ENCODE measurements around the gene TESK1. TPM values are rescaled to one million over a fixed set of nuclear protein-coding genes. Genes with fewer than 3 reads are reported as not detected.

Gene TESK1
- polyA plus RNA-seq, 2 of the 4 experiments (the other 2 are of a cell fraction): 16.5 to 33.0 TPM

DNA sequence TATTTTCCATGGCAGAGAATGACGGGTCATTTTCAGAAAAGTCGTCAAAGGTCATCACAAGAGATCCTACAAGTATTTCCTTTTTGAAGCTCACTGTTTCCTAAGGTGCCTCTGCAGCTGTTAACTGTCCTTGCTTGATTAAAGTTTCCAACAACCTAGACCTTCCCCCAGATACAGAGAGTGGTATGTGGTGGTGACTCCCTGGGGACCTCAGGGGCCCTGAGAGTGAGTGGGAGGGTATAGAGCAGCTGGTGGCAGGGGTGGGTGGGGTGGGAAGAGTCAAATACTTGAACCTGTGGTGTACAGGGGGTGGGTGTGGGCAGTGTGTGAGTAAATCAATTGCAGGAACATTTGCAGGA is 14.7 kb downstream of the TESK1 start (continued):
- TF ChIP-seq ZC3H11A (IDR thresholded peaks at IDR 0.05): no peak
- TF ChIP-seq ESRRA (IDR thresholded peaks at IDR 0.05; ENCODE audit: borderline replicate concordance, low read length): no peak
- no peak for TF ChIP-seq ZNF302 (CRISPR knock-in tag; IDR thresholded peaks at IDR 0.05)
- no peak for TF ChIP-seq TP53 (CRISPR knock-in tag; IDR thresholded peaks at IDR 0.05)

DNA sequence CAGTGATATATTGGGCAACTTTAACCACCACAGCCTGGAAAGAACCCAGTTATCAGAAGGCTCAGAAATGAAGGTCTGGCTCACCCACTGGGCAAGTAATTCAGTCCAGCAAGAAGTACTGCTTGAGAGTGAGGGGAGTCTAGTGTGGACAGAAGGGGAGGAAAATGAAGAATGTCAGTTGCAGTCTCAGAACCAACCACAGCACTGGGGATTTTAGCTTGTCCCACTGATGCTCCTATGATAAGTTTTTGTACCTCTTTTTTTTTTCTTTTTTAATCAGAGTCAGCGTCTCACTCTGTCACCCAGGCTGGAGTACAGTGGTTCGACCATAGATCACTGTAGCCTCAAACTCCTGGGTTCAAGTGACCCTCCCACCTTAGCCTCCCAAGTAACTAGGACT is 22.5 kb downstream of the TESK1 start:
- no peak for TF ChIP-seq KDM1A (IDR thresholded peaks at IDR 0.05; ENCODE audit: low read depth)
- no peak for TF ChIP-seq ESRRA (IDR thresholded peaks at IDR 0.05; ENCODE audit: borderline replicate concordance, low read length)
- no peak for TF ChIP-seq CHD2 (IDR thresholded peaks at IDR 0.05; ENCODE audit: low read length, partially characterized antibody)
- TF ChIP-seq TFCP2L1 (CRISPR knock-in tag; IDR thresholded peaks at IDR 0.05): no peak
- TF ChIP-seq MYC (IDR thresholded peaks at IDR 0.05; ENCODE audit: borderline replicate concordance, low read length): no peak
- no peak for TF ChIP-seq ZSCAN20 (CRISPR knock-in tag; IDR thresholded peaks at IDR 0.05)
- no peak for TF ChIP-seq MAZ (IDR thresholded peaks at IDR 0.05; ENCODE audit: borderline replicate concordance, low read depth, low read length)
- TF ChIP-seq FOXS1 (CRISPR knock-in tag; IDR thresholded peaks at IDR 0.05): no peak
- TF ChIP-seq POLR2AphosphoS2 (conservative IDR thresholded peaks at IDR 0.05; ENCODE audit: low read length): no peak
- no peak for TF ChIP-seq BHLHE40 (IDR thresholded peaks at IDR 0.05; ENCODE audit: low read depth, low read length)
- TF ChIP-seq, protein P1, sequence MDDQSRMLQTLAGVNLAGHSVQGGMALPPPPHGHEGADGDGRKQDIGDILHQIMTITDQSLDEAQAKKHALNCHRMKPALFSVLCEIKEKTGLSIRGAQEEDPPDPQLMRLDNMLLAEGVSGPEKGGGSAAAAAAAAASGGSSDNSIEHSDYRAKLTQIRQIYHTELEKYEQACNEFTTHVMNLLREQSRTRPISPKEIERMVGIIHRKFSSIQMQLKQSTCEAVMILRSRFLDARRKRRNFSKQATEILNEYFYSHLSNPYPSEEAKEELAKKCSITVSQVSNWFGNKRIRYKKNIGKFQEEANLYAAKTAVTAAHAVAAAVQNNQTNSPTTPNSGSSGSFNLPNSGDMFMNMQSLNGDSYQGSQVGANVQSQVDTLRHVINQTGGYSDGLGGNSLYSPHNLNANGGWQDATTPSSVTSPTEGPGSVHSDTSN (IDR thresholded peaks at IDR 0.05): no peak
- no peak for TF ChIP-seq JUNB (IDR thresholded peaks at IDR 0.05)
- no peak for TF ChIP-seq NFE2L2 (conservative IDR thresholded peaks at IDR 0.05; ENCODE audit: low read length)
- TF ChIP-seq POLR2A (IDR thresholded peaks at IDR 0.05; ENCODE audit: low read length): no peak
- no peak for TF ChIP-seq FOSL2 (IDR thresholded peaks at IDR 0.05)
- TF ChIP-seq FOSL2 (CRISPR knock-in tag; IDR thresholded peaks at IDR 0.05): no peak
- TF ChIP-seq USF2 (IDR thresholded peaks at IDR 0.05): no peak
- TF ChIP-seq EHF (CRISPR knock-in tag; IDR thresholded peaks at IDR 0.05): no peak
- no peak for TF ChIP-seq HOXB5 (CRISPR knock-in tag; IDR thresholded peaks at IDR 0.05)
- TF ChIP-seq CBX8 (IDR thresholded peaks at IDR 0.05): no peak
- POLR2A ChIA-PET: no interaction called here

GRCh38 chr9:35628389-35628991 is 23.4 kb downstream of the TESK1 start:
- peak in 1 of 2 experiments; percentile 50; a peak in 1 of 6 replicates for ATAC-seq
- no peak overlapping the region for H3K4me3 ChIP-seq
- H3K4me2 ChIP-seq: no peak overlapping the region
- H3K4me1 ChIP-seq: no peaks in the 10 kb centered on the region
- ChIA-PET CTCF (interaction anchor here (0.6 to 5.7 kb wide), 16 partner anchors 9 to 513 kb away, joined by 3 to 24 read pairs (median 4); partner anchors contain the start of gene ATOSB), POLR2A (no interaction called here)
- WGBS (ENCODE audit: missing lambda C conversion rate): 91% methylated on average over 6 of the region's 6 CpGs
- no peaks in the 10 kb centered on the region for H3K9me3 ChIP-seq
- no peak for DNase-seq (ENCODE audit: low read depth in 1 of 2, low spot score in 1 of 2)
- no peak for FAIRE-seq
- H3K27ac ChIP-seq: no peak overlapping the region
- TF ChIP-seq TFCP2L1 (CRISPR knock-in tag; IDR thresholded peaks at IDR 0.05) (no peak), GATA3 (IDR thresholded peaks at IDR 0.05; ENCODE audit: borderline replicate concordance) (no peak), RNF2 (IDR thresholded peaks at IDR 0.05; ENCODE audit: borderline replicate concordance, low read depth) (no peak), EHF (CRISPR knock-in tag; IDR thresholded peaks at IDR 0.05) (no peak), MAX (IDR thresholded peaks at IDR 0.05) (no peak), E2F6 (IDR thresholded peaks at IDR 0.05; ENCODE audit: borderline replicate concordance, low read depth) (no peak), CHD4 (IDR thresholded peaks at IDR 0.05; ENCODE audit: borderline replicate concordance) (no peak), HOXB13 (CRISPR knock-in tag; IDR thresholded peaks at IDR 0.05; ENCODE audit: low read depth) (no peak), HES2 (IDR thresholded peaks at IDR 0.05) (no peak), JUNB (IDR thresholded peaks at IDR 0.05) (no peak), RAD21 (conservative IDR thresholded peaks at IDR 0.05 in 1 of 2, IDR thresholded peaks at IDR 0.05 in 1 of 2) (no peak), POLR2A (IDR thresholded peaks at IDR 0.05; ENCODE audit: low read length) (no peak), NPAS2 (CRISPR knock-in tag; IDR thresholded peaks at IDR 0.05; ENCODE audit: borderline replicate concordance) (no peak), MYC (IDR thresholded peaks at IDR 0.05; ENCODE audit: borderline replicate concordance, low read length) (no peak), RFX5 (IDR thresholded peaks at IDR 0.05) (no peak), FOXS1 (CRISPR knock-in tag; IDR thresholded peaks at IDR 0.05) (no peak), ZC3H11A (IDR thresholded peaks at IDR 0.05) (no peak)

More for the DNA sequence above, 22.5 kb downstream of the TESK1 start:
- 64% methylated on average over 2 of the region's 2 CpGs for WGBS (ENCODE audit: missing lambda C conversion rate)
- Histone ChIP-seq H3K27ac (no peak overlapping the region), H3K4me1 (no peaks in the 10 kb centered on the region), H3K9me3 (no peaks in the 10 kb centered on the region), H3K4me2 (no peak overlapping the region), H3K4me3 (no peak overlapping the region)
- FAIRE-seq: no peak
- CTCF ChIA-PET: interaction anchor here (0.6 to 5.7 kb wide), 8 partner anchors 12 to 728 kb away, joined by 3 to 24 read pairs (median 4); no protein-coding TSS in a partner anchor
- ATAC-seq: no peak
- DNase-seq (ENCODE audit: low read depth in 1 of 2, low spot score in 1 of 2): no peak

Data from A549 (cell line).